DOHH2 (cell line): Measurements from ENCODE around the gene BICC1.

ENCODE experiments used
- H3F3A ChIP-seq: fragments of 200-600 bp; sonication (generic), shearing (Covaris generic); 2 replicates; pipeline ENCODE4 v1.6.0; 2016; ENCODE audit warnings: antibody characterized with exemption, mild to moderate bottlenecking; ENCODE audit not compliant: control insufficient read depth, insufficient read depth
- H3K27ac ChIP-seq: fragments of 200-600 bp; sonication (generic); 2 replicates; pipeline ENCODE4 v1.5.1; 2014; ENCODE audit warnings: low read depth, mild to moderate bottlenecking, low read length, moderate library complexity
- H3K27me3 ChIP-seq: fragments of 200-600 bp; sonication (generic); 2 replicates; pipeline ENCODE4 v1.6.1; 2014; ENCODE audit warnings: mild to moderate bottlenecking, low read length, mixed read lengths; ENCODE audit not compliant: control insufficient read depth
- H3K36me3 ChIP-seq: fragments of 200-600 bp; sonication (generic); 2 replicates; pipeline ENCODE4 v1.6.1; 2014; ENCODE audit warnings: mild to moderate bottlenecking, low read length, moderate library complexity, mixed read lengths; ENCODE audit not compliant: control insufficient read depth
- H3K4me1 ChIP-seq: fragments of 200-600 bp; sonication (generic); 2 replicates; pipeline ENCODE4 v1.6.1; 2014; ENCODE audit warnings: mild to moderate bottlenecking, low read length, mixed read lengths; ENCODE audit not compliant: control insufficient read depth
- H3K4me2 ChIP-seq: fragments of 200-600 bp; sonication (generic); 2 replicates; pipeline ENCODE4 v1.6.0; 2014; ENCODE audit warnings: mild to moderate bottlenecking, low read length, moderate library complexity
- H3K4me3 ChIP-seq: fragments of 200-600 bp; sonication (generic); 2 replicates; pipeline ENCODE4 v1.5.1; 2014; ENCODE audit warnings: mild to moderate bottlenecking, low read length, mixed read lengths
- H3K79me2 ChIP-seq: fragments of 200-600 bp; sonication (generic); 2 replicates; pipeline ENCODE4 v1.6.1; 2014; ENCODE audit warnings: mild to moderate bottlenecking, low read length, mixed read lengths; ENCODE audit not compliant: control insufficient read depth
- H3K9me2 ChIP-seq: fragments of 200-600 bp; sonication (generic); replicated peaks from 2 replicates; pipeline ENCODE4 v1.6.1; 2014; ENCODE audit warnings: mild to moderate bottlenecking, low read length, mixed read lengths; ENCODE audit not compliant: control insufficient read depth
- H3K9me3 ChIP-seq: fragments of 200-600 bp; sonication (generic); 2 replicates; pipeline ENCODE4 v1.6.1; 2014; ENCODE audit warnings: antibody characterized with exemption, low read length, mixed read lengths; ENCODE audit not compliant: control insufficient read depth, insufficient read depth
- H4K20me1 ChIP-seq: fragments of 200-600 bp; sonication (generic); 2 replicates; pipeline ENCODE4 v1.6.0; 2014; ENCODE audit warnings: low read depth, mild to moderate bottlenecking, antibody characterized with exemption, low read length, moderate library complexity; ENCODE audit not compliant: control insufficient read depth, insufficient read depth
- CTCF ChIP-seq: fragments of 200-600 bp; sonication (generic); IDR thresholded peaks from one replicate; pipeline ENCODE4 v1.5.1; 2014; ENCODE audit warnings: antibody characterized with exemption, mild to moderate bottlenecking, low read depth, low read length; ENCODE audit not compliant: poor library complexity, severe bottlenecking
- EZH2phosphoT487 ChIP-seq: fragments of 200-600 bp; sonication (generic); IDR thresholded peaks from 2 replicates; pipeline ENCODE4 v1.6.1; 2017; ENCODE audit warnings: borderline replicate concordance, mild to moderate bottlenecking, antibody characterized with exemption, low read length, moderate library complexity, mixed read lengths

The BICC1 gene

GRCh38 chr10:58859526-58859925 lies 346.9 kb downstream of the BICC1 start:
- Histone ChIP-seq H3K4me1 (no peaks in the 10 kb centered on the region), H3K9me3 (no peaks in the 10 kb centered on the region), H3K27ac (no peak overlapping the region), H3F3A (no peaks in the 10 kb centered on the region), H3K27me3 (no peaks in the 10 kb centered on the region), H4K20me1 (no peaks in the 10 kb centered on the region), H3K4me3 (no peak overlapping the region), H3K4me2 (no peak overlapping the region), H3K9me2 (no peaks in the 10 kb centered on the region), H3K36me3 (no peaks in the 10 kb centered on the region), H3K79me2 (no peaks in the 10 kb centered on the region)
- TF ChIP-seq CTCF (no peak), EZH2phosphoT487 (no peak)

- no peaks in the 10 kb centered on the region for H3K4me1 ChIP-seq
- no peaks in the 10 kb centered on the region for H4K20me1 ChIP-seq
- H3K4me3 ChIP-seq, result no peak overlapping the region
- H3K27me3 ChIP-seq, result no peaks in the 10 kb centered on the region
- H3K4me2 ChIP-seq, result no peak overlapping the region
- H3F3A ChIP-seq, result no peaks in the 10 kb centered on the region
- no peak for TF ChIP-seq CTCF
- no peak for TF ChIP-seq EZH2phosphoT487
- H3K36me3 ChIP-seq, result no peaks in the 10 kb centered on the region
- no peaks in the 10 kb centered on the region for H3K79me2 ChIP-seq
- H3K27ac ChIP-seq, result no peak overlapping the region
- H3K9me3 ChIP-seq, result no peaks in the 10 kb centered on the region
- H3K9me2 ChIP-seq, result no peaks in the 10 kb centered on the region
These were observed 355.0 kb downstream of the BICC1 start for GRCh38 chr10:58867683-58868082.

DNA sequence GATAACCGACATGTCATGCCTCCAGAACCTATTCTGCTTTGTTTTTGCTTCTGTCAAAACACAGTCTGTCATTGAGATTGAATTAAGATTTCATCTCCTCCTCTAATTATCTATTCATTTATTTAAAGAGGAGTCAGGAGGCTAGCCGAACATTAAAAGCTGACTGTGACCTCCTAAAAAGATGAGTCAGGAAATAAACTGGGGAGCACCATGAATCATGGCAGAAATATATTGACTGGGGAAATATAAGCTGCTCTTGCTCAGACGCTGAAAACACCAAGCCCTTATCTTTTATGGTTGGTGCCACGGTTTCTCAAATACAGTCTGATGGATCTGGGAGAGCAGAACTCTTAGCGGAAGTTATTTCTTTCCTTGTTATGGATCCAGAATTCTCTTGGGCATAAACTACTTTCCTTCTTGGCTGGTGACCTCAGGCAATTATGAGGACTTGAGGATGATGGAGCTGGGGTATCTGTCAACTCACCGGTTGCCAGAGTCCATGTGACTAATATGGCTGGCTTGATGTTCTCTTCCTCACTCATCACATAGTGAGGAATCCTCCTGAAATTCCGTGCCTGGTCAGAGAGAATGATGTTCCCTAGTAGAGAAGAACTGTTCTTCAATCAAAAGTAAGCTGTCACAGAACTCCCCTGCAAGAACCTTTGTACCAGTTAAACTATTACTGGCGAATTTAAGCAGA lies 356.2 kb downstream of the BICC1 start:
- no peak overlapping the region for H3K4me2 ChIP-seq
- no peaks in the 10 kb centered on the region for H3F3A ChIP-seq
- H3K9me2 ChIP-seq, result no peaks in the 10 kb centered on the region
- no peaks in the 10 kb centered on the region for H4K20me1 ChIP-seq
- H3K4me1 ChIP-seq, result no peaks in the 10 kb centered on the region
- H3K27ac ChIP-seq, result no peak overlapping the region
- no peak overlapping the region for H3K4me3 ChIP-seq
- H3K36me3 ChIP-seq, result no peaks in the 10 kb centered on the region
- H3K79me2 ChIP-seq, result no peaks in the 10 kb centered on the region
- no peaks in the 10 kb centered on the region for H3K27me3 ChIP-seq
- no peaks in the 10 kb centered on the region for H3K9me3 ChIP-seq
- no peak for TF ChIP-seq CTCF
- TF ChIP-seq EZH2phosphoT487, result no peak

GRCh38 chr10:58870070-58870469 lies 357.4 kb downstream of the BICC1 start:
- H3K36me3 ChIP-seq, result no peaks in the 10 kb centered on the region
- H3K4me2 ChIP-seq, result no peak overlapping the region
- H3K27me3 ChIP-seq, result no peaks in the 10 kb centered on the region
- no peak for TF ChIP-seq CTCF
- TF ChIP-seq EZH2phosphoT487, result no peak
- no peaks in the 10 kb centered on the region for H3F3A ChIP-seq
- H3K9me3 ChIP-seq, result no peaks in the 10 kb centered on the region
- H3K4me1 ChIP-seq, result no peaks in the 10 kb centered on the region
- no peaks in the 10 kb centered on the region for H3K9me2 ChIP-seq
- no peaks in the 10 kb centered on the region for H3K79me2 ChIP-seq
- no peak overlapping the region for H3K27ac ChIP-seq
- no peaks in the 10 kb centered on the region for H4K20me1 ChIP-seq
- H3K4me3 ChIP-seq, result no peak overlapping the region
